Effector memory CD4-positive, alpha-beta T cell (primary cell): ENCODE measurements around the gene MYL7.

Source experiments
- DNase-seq, 3 donors: peaks; one replicate each; pipeline ENCODE4 v3.0.0-alpha.2; 2020
- H3K27ac ChIP-seq: 2 replicates; pipeline ENCODE4 v1.7.0; 2013; ENCODE audit warnings: mild to moderate bottlenecking, low read length, moderate library complexity; ENCODE audit not compliant: insufficient read depth, poor library complexity, severe bottlenecking
- H3K27me3 ChIP-seq: replicated peaks from 2 replicates; pipeline ENCODE4 v1.7.0; 2013; ENCODE audit warnings: mild to moderate bottlenecking, low read length; ENCODE audit not compliant: insufficient read depth, control insufficient read depth, poor library complexity, severe bottlenecking
- H3K36me3 ChIP-seq: 2 replicates; pipeline ENCODE4 v1.7.0; 2013; ENCODE audit warnings: mild to moderate bottlenecking, low read length, moderate library complexity; ENCODE audit not compliant: control insufficient read depth, insufficient read depth
- H3K4me1 ChIP-seq: 2 replicates; pipeline ENCODE4 v1.7.0; 2013; ENCODE audit warnings: low read length, mild to moderate bottlenecking; ENCODE audit not compliant: control insufficient read depth, insufficient read depth, poor library complexity, severe bottlenecking
- H3K4me3 ChIP-seq: 2 replicates; pipeline ENCODE4 v1.7.0; 2013; ENCODE audit warnings: low read length, low read depth, mild to moderate bottlenecking; ENCODE audit not compliant: insufficient read depth, poor library complexity, severe bottlenecking
- H3K9me3 ChIP-seq: 2 replicates; pipeline ENCODE4 v1.7.0; 2013; ENCODE audit warnings: mild to moderate bottlenecking, low read length, moderate library complexity; ENCODE audit not compliant: control insufficient read depth

Gene MYL7

DNA sequence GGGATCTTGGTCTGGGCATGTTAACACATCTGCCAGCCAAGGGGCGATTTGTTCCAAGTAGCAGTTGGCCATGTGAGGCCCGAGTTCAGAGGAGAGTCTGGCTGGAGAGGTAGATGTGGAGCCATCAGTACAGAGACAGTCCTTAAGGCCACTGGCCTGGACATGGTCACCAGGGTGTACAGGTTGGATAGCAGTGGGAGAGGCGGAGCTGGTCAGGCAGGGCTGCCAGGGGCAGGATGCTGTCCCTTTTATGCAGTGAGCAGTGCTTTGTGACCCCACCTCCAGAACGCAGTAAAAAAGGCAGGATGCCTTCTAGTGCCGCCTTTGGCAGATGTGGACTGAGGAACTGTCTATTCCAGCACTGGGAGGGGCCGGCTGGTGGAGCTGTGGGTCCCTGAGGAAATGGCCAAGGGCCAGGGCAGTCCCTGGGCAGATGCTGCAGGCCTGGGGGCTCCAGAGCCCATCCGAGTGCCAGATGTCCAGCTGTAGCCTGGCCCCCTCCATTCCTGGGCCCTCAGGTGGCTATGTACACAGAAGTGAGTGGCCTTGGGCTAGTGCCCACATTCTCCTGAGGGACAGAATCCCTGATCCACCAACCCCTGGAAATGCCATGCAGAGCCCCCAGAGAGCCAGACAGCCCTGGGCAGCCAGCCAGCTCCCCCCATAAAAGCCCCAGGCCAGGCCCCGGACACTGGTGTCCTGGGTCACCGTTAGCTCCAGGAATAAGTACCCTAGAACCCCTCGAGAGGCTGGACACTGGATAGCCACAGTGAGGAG is 17.2 kb upstream of the MYL7 start:
- H3K4me1 ChIP-seq: no peaks in the 10 kb centered on the region
- no peak overlapping the region for H3K27ac ChIP-seq
- H3K9me3 ChIP-seq: no peaks in the 10 kb centered on the region
- no peaks in the 10 kb centered on the region for H3K27me3 ChIP-seq
- DNase-seq: no peak
- no peaks in the 10 kb centered on the region for H3K36me3 ChIP-seq
- H3K4me3 ChIP-seq: no peak overlapping the region

DNA sequence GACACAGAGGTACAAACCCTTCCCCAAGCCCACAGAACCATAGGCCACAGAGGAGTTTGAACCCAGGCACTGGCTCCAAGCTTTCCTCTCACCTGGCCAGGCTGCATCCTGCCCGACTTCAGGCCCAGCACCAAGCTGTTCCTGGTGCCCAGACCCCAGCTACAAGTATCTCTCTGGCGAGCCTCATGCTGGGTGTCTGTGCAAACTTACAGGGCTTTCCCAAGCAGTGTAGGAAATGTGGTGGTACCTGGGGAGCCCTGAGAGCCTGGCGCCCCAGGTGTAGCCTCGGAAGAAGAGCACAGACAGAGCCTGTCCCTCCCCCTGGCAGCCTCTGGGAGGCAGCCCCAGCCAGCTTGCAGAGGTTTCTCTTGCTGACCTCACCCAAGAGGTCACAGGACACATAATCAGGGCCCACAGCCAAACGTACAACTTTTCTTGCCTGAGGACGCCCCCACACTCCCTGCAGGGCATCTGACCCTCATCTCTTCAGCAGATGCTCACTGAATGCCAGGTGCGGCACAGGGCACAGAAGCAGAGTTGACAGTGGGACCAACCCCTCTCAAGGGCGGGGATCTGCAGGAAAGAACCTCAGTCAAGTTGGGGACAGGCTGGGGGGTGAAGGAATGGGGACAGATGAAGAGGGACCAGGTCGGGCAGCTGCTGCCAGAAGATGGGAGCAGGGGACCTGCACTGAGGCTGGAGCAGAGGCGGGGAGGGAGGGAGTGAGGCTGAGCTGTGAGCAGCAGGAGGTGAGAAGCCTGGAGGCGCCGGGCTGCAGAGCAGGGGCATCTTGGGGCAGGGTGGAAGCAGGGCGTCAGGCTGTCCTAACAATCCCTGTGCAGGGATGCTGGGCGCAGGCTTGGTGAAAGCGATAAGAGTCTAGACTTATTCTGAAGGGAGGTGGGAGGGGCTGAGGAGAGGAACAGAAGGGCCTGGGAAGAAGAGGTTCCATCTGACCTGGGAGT is 16.3 kb upstream of the MYL7 start:
- H3K27ac ChIP-seq: no peak overlapping the region
- no peaks in the 10 kb centered on the region for H3K27me3 ChIP-seq
- no peaks in the 10 kb centered on the region for H3K36me3 ChIP-seq
- H3K9me3 ChIP-seq: no peaks in the 10 kb centered on the region
- no peaks in the 10 kb centered on the region for H3K4me1 ChIP-seq
- DNase-seq: no peak
- H3K4me3 ChIP-seq: no peak overlapping the region

DNA sequence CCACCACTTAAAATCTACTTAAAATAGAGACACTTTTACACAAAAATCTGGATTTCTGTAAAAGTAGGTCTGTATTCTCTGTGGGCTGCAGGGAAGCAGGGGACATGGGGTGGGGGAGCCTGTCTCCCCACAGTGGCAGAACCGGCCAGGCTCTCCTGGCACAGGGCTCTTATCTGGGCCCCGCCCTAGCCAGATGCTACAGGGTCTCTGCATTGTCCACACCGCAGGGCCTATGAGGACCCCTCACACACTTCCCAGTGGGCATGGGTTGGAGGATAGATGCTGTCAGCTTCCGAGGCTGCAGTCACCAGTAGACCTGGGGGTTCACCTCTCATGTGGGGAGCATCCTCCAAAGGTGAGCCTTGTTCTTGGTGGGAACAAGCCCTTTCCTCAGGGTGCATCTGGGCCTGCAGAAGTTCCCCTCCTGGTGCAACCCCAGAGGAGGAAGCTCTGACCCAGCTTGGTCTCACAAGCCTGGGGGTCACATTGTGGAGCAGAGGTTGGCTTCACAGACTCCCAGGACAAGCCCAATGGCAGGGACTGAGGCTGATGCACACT is 15.4 kb upstream of the MYL7 start:
- no peak for DNase-seq
- Histone ChIP-seq H3K27ac (no peak overlapping the region), H3K36me3 (no peaks in the 10 kb centered on the region), H3K27me3 (no peaks in the 10 kb centered on the region), H3K4me3 (no peak overlapping the region), H3K4me1 (no peaks in the 10 kb centered on the region), H3K9me3 (no peaks in the 10 kb centered on the region)

- Histone ChIP-seq H3K4me3 (no peak overlapping the region), H3K9me3 (no peaks in the 10 kb centered on the region), H3K27me3 (no peaks in the 10 kb centered on the region), H3K27ac (no peak overlapping the region), H3K4me1 (no peaks in the 10 kb centered on the region), H3K36me3 (no peaks in the 10 kb centered on the region)
- DNase-seq: no peak
Observed at GRCh38 chr7:44155191-44156185, 14.4 kb upstream of the MYL7 start.

DNA sequence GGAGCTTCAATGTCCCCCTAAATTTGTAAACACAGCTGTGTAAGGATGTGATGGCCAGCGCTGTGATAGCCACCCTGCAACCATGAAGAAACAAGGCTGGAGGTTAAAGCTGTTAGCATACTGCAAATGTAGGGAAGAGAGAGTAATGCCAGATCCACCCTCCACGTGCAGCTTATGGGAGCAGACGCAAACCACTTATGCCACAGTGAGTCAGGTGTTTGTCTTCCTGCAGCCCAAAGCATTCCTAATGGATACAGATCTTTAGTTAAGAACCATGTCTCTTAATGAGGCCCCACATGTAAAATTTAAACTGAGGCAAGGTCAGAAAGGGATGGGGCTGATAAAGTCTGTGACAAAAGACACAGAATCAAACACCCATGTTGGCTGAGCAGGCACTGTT is 13.6 kb upstream of the MYL7 start:
- no peaks in the 10 kb centered on the region for H3K27me3 ChIP-seq
- no peak for DNase-seq
- H3K27ac ChIP-seq: no peak overlapping the region
- H3K4me3 ChIP-seq: no peak overlapping the region
- H3K36me3 ChIP-seq: no peaks in the 10 kb centered on the region
- no peaks in the 10 kb centered on the region for H3K9me3 ChIP-seq
- H3K4me1 ChIP-seq: no peaks in the 10 kb centered on the region

- no peak for DNase-seq
- no peaks in the 10 kb centered on the region for H3K27me3 ChIP-seq
- H3K27ac ChIP-seq: no peak overlapping the region
- no peaks in the 10 kb centered on the region for H3K4me1 ChIP-seq
- H3K4me3 ChIP-seq: no peak overlapping the region
- H3K36me3 ChIP-seq: no peaks in the 10 kb centered on the region
- no peaks in the 10 kb centered on the region for H3K9me3 ChIP-seq
Observed at GRCh38 chr7:44153948-44154335, 12.8 kb upstream of the MYL7 start.

DNA sequence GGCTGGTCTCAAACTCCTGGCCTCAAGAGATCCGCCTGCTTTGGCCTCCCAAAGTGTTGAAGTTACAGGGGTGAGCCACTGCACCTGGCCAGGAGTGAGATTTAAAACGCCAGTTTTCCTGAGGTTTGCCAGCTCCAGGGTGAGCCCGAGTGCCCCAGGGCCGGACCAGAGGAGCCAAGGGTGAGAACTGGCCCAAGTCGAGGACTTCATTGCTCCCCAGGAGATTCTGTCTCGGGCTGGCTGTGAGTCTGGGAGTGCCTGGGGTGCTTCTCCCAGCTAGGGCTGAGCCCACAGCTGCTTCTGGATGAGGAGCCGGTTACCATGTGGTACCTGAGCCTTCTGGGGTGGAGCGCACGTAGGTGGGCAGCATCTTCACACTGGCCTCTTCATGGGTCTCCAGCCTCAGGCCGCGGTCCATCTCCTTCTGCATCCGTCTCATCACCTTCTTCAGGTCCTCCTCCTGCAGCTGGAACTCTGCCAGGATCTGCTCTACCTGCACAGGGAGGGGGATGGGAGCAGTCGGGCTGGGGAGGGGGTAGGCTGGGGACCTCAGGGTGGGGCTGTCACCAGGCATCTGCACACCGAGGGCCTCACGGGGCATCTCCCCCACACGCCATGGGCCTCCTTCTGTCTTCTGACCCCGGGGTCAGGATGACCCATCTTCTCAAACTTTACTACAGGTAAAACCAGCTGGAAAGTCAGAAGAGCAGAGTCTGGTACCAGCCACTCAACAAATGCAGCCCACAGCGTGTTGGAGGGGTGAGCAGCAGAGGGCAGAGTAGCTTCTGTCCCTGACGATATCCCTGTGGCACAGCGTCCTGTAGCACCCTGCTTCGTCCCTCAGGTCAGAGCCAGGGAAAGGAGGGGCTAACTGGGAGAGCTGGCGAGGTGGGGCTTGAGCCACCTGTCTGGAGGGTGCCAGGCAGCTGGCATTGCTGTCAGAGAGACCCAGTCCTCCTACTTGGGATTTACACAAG is 12.1 kb upstream of the MYL7 start:
- H3K27me3 ChIP-seq: no peaks in the 10 kb centered on the region
- H3K27ac ChIP-seq: no peak overlapping the region
- no peaks in the 10 kb centered on the region for H3K9me3 ChIP-seq
- H3K36me3 ChIP-seq: no peaks in the 10 kb centered on the region
- DNase-seq: no peak
- no peak overlapping the region for H3K4me3 ChIP-seq
- no peaks in the 10 kb centered on the region for H3K4me1 ChIP-seq

DNA sequence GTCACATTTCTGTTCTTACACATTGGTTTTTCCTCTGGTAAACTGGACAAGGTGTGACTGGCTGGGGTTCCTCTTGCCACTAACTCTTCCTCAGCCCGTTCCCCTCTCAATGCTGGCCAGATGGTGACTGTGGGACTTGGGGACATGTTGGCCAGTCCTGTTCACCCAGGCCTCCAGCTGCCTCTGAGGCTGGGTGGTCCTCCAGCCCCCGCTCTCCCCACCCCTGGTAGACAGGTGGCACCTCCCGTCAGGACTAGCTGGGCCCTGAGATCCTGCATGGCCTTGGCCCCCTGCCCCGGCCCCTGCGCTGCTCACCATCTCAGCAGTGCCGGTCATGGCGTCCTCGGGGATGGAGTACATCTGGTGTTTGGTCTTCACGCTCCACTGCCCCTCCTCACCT is 10.8 kb upstream of the MYL7 start:
- DNase-seq: no peak
- Histone ChIP-seq H3K9me3 (no peaks in the 10 kb centered on the region), H3K27ac (no peak overlapping the region), H3K4me1 (no peaks in the 10 kb centered on the region), H3K4me3 (no peak overlapping the region), H3K27me3 (no peaks in the 10 kb centered on the region), H3K36me3 (no peaks in the 10 kb centered on the region)
